NCI-H460 (cell line): ENCODE data around the gene SFSWAP. TPM values are rescaled to one million over a fixed set of nuclear protein-coding genes. Genes with fewer than 3 reads are reported as not detected.
A peak's percentile ranks its signal among the peaks of the same experiment; 100 is the strongest.
"Not testable (repeated sequence)": the region's sequence is repeated elsewhere in the genome, so short reads cannot be mapped to it uniquely, and the experiment has no call there.

Experiments used
- DNase-seq: peaks from one replicate; pipeline ENCODE4 v3.0.0-alpha.2; 2016; ENCODE audit warnings: low read depth; ENCODE audit errors: extremely low read depth
- total RNA-seq: library from RNA; depleted of rRNA; stranded (reverse); fragments of >200 nt; shearing (Covaris generic); gene quantifications from 2 replicates; pipeline ENCODE4 v1.2.3, GENCODE V29; 2014

SFSWAP gene
- total RNA-seq, 1 experiment from 2014 or later = 34.6 TPM

DNA sequence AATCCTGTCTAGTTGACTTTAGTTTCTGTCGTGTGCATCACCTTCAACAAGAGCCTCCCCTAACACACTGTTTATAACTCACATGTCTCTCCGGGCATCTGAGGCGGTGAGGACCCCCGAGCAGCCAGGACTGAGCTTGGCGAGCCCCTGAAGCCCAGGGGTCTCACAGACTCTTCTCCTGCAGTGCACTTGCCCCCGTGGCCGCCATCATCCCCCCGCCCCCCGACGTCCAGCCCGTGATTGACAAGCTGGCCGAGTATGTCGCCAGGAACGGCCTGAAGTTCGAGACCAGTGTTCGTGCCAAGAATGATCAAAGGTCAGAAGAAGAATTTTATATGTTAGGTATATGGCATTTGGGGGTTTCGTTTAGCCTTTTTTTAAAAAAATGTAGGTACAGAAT lies 43.3 kb downstream of the SFSWAP start:
- no peak for DNase-seq

DNA sequence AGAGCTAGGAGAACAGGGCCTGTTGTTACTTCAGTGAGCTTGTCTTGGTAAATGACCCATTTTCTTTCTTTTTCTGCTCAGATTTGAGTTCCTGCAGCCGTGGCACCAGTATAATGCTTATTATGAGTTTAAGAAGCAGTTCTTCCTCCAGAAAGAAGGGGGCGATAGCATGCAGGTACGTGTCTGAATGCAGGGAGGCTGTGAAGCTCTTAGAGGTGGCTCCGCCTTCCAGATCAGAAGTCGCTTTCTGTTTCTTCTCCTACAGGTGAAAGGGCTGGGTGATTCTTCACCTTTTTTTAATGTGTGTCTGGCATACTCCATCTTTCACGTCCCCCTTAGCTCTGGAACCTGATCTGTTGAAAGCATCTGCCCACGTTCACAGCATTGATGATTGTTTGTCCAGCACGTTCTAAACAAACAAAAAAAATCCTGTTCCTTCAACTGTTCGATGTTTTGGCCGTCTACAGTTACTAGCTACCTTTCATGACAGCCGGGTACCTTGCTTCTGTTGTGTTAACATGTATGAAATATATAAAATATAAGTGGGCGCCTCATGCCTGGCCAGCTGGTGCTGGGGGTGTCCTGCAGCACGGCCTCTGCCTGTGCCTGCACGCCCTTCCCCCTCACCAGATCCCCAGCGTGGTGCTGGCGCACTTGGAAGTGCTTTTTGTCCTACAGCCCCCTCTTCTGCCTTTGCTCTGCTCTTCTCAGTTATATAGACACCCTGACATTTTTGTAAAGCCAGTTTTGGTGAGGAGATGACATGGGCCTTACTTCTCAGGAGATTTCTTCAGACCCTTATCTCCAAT lies 44.6 kb downstream of the SFSWAP start:
- peak; percentile 42 for DNase-seq

DNA sequence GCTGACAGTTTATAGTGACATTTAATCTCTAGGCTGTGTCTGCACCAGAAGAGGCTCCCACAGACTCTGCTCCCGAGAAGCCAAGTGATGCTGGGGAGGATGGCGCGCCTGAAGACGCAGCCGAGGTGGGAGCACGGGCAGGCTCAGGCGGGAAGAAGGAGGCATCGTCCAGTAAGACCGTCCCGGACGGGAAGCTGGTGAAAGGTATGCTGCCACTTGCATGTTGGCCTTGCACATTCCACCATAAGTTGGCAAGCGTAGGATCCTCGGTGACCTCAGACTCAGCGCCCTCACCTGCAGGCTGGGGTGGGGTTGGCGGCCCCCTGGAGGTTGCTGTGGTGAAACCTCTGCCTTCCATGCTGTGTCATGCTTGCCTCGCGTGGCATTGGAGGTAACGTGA lies 45.6 kb downstream of the SFSWAP start:
- no peak for DNase-seq

DNA sequence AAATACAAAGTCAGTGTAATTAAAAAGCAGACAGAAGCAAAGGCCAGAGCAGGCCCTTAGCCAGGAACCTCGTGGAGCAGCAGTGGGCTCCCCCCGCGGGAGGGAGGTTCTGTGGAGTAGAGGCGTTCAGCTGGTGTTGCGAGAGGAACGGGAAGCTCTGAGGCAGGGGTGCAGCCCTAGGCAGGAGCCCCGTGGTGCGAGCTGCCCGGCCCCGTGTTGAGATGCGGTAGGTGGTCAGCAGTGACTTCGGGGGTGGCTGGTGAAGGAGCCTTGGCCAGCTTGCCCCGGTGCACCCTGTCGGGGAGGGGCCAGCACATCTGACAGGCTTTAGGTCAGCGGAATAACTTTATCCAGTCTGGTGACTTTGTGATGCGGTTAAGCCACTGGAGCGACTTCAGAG lies 46.2 kb downstream of the SFSWAP start:
- DNase-seq = no peak

DNA sequence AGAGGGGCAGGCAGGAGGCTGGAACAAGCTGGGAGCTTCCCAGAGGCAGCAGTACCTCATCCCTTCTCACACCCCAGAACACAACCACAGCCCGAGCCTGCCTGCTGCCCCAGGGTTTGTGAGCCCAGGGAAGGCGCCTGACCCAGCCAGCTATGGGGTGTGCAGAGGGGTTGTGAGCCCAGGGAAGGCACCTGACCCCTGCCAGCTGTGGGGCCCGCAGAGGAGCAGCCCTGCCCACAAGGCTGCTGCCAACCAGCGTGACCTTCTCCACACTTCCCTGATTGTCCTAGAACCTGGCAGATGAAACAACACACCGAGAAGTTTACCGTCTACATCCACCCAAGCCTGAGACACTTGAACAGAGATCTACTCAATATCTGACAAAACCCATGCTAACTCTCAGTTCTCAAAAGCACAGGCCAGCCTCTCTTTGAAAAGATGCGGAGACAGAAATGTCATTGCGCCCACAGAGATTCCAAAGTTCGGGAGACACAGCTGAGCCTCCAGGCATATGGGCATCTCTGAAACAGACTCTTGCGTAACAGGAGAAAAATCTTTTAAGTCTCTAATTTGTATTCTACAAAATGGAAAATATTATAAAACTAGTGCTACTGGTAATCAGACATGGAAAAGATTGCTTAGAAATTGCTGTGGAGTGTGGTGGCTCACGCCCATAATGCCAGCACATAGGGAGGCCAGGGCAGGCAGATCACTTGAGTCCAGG lies 47.3 kb downstream of the SFSWAP start:
- DNase-seq = no peak

DNA sequence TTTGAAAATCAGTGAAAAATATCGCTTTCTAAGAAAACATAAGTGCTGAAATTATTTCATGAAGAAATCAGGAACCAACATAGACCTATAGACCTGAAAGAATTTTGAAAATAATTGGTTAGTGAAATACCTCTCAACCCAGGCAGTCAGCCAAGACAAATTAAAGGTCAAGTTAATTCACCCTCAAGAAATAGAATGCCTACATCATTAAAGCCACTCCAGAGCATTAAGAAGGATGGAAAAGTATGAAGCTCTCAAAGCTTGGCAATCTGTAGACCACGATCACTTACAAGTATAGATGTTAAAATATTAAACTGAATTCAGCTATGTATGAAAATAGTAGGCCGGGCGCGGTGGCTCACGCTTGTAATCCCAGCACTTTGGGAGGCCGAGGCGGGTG lies 48.3 kb downstream of the SFSWAP start:
- no peak for DNase-seq

DNA sequence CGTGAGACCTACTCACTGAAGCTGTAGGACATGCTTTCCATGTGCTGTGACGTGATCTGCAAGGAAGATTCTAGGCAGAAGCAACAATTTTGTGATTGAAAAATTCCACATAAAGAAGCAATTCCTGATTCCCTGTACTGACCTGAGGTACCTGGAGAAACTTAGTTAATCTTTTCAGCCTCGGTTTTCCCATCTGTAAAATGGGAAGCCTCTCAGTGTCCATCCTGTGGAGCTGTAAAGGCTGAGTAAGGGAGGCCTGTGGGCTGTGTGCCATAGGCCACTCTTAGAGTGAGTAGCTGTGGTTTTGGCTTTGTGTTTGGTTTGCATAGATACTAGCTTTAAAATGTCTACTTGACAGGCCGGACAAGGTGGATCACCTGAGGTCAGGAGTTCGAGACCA lies 50.7 kb downstream of the SFSWAP start:
- no peak for DNase-seq

DNA sequence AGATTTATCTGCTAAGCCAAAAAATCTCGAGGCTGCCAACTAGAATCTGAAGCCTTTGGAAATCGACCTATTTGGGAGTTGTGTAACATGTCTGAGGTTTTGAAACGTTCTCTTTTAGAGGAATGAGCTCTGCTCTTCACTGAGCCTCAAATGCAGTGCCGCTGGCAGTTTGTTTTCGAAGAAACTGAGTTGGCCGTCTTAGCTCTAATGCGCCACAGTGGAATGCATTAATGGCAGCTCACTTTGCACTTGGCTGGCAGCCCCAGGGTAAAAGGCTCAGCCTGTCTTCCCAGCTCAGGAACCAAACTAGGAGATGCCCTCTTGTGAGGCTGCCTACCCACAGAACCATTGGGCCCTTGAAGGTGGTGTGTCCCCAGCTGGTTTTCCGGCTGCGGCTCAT lies 53.8 kb downstream of the SFSWAP start:
- no peak for DNase-seq

DNA sequence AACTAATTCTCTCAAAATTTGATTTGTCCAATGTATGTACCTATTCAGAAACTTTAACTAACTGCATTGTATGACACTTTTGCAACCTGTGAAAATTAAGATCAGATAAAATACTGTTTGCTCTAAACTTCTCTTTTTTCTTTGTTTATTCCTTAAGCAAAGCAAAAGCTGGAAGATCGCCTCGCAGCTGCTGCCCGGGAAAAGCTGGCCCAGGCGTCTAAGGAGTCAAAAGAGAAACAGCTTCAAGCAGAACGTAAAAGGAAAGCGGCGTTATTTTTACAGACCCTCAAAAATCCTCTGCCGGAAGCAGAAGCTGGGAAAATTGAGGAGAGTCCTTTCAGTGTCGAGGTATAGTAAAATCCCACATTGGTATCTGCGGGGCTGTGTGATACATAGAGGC lies 55.1 kb downstream of the SFSWAP start:
- DNase-seq = no peak

DNA sequence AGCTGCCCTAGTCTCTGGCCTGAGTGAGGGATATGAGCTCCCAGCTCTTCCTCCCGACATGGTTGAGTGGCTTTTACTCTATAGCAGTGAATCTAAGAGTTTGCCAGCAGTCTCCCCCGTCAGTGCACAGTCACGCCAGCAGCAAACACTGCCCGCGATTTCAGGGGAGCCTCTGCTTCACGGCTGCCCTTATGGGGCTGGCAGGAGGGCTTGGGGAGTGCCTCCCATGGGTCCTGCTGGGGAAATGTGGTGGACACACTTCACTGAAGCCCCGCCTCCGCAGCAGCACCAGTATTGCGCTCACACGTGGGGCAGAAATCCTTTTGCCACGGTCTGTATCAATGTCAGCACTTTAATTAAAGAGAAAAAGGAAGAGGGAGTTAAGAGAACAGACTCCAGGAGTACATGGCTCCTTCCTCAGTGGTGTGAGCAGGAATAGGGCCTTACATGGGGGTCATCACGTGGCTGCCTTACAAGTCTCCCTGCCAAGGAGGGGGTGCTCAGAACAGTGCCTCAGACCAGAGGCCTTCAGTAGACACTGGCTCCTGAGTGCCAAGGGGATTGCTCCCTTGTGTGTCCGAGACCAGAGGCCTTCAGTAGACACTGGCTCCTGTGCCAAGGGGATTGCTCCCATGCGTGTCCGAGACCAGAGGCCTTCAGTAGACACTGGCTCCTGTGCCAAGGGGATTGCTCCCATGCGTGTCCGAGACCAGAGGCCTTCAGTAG lies 55.7 kb downstream of the SFSWAP start:
- DNase-seq = no peak

DNA sequence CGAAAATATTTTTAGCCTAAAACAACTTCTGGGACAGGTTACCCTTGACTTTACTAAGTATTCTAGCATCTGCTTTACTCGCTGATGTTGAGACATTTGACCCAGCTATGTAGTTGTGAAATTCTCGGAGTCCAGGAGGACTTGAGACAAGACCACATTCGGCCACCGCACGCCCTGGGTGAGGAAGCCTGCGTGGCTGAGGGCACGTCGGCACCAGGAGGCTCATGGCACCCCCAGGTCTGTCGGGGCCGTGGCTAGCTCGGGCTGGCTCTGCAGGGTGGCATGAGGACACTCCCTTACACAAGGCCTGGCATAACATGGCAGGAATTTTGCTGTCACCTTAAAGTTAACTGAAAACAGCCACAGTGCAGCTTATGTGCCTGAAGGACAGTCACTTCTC lies 59.2 kb downstream of the SFSWAP start:
- no peak for DNase-seq

DNA sequence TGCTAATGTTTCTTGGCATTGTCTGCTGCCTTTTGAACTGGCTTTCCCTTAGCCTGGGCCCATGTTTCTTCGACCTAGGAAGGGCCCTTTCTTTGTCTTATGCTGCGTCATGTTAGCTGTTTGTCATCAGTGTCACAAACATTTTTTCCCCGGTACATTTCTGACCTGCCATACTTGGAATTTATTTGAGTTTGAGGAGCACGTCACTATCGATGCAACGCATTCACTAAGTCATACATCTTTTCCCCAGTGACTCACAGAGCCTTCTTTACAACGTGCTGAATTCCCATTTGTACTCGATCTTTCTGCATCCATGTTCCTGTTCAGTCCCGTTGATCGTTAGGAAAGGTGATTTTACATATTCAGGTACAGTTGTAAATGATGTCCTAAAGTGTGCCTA lies 61.1 kb downstream of the SFSWAP start:
- no peak for DNase-seq

DNA sequence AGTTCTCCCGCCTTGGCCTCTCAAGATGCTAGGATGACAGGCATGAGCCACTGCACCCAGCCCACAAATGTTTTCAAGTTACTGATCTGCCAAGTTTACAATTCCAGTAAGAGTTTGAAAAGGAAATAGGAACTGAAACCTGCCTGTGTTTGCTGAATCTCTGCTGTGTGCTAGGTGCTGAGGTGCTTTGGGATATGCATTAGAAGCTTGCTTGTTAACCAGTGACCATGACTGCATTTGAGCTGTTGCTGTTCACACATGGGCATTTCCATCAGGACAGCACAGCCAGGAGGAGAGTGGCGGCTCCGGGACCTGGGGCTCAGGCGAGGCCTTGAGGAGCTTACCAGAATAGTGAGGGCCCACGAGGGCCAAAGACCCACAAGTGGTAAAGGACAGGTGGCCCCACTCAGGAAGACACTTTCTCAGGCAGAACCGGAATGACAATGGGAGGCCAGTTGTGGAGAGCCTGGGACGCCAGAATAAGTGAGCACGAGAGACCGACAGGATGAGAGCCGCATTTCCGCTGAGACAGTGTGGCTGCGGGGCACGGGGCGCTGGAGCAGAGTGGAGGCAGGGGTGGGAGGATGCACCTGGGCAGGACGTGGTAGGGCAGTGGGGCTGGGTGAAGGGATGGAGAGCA lies 62.8 kb downstream of the SFSWAP start:
- DNase-seq = no peak

DNA sequence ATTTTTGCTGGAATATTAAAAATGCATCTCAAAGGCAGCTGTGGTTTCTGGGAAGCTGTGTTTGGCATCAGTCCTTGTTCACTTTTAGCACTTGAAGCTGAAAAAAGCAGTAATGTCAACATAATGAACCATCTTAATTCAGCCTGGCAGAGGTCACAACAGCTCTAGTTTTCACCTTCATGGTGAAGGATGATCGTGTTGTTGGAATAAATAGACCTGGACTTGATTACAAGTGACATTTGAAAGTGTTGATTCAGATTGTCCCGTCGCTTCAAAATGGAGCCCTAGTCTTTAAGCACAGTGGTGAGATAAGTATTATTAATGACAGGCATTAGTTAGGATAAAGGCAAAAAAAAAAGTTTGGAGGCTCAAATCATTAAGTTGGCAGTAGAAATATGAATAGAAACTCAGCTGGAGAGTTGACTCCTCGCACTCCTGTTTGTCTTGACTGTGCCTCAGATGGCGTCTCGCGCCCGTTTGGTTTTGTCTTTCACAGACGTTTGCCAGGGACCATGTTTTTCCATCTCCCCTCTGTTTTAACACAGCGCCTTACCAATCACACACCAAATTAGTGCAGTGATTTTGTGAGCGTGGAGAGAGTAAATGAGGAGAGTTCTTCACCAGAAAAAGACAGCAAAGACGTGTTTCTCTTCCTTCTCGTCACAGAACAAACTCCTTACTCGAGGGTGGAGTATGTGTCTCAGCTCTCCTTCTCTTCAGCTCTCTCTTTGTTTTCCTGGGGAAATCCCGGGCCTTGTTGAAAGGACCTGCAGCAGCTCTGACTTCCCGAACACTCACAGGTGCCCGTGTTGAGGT lies 63.9 kb downstream of the SFSWAP start:
- DNase-seq = no peak

DNA sequence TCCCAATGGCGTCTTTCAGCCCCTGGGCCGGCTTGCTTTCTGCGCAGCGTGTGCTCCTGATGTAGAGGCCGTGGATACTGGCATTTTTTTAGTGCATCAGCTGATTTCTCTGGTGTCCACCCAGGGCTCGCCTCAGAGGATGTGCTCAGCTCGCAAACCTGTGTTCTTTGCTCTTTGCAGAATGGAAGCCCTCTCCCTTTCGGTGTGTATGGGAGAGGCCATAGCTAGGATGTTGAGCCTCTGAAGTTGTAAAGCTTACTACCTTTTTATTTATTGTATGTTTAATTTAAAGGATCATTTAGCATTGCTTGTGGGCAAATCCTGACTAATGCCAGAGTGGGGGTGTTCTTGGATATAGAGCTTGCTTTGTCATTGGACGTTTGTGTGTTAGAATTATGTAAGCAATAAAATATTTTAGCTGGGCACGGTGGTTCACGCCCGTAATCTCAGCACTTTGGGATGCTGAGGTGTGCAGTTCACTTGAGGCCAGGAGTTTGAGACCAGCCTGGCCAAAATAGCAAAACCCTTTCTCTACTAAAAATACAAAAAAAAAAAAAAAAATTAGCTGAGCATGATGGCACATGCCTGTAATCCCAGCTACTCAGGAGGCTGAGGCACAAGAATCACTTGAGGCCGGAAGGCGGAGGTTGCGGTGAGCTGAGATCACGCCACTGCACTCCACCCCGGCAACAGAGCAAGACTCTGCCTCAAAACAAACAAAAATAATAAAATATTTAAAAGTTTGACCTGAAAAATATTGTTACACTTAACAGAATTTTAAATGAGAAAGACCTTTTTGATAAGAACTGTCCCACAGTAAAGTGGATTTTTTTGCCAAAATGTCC lies 64.7 kb downstream of the SFSWAP start:
- DNase-seq = no peak

DNA sequence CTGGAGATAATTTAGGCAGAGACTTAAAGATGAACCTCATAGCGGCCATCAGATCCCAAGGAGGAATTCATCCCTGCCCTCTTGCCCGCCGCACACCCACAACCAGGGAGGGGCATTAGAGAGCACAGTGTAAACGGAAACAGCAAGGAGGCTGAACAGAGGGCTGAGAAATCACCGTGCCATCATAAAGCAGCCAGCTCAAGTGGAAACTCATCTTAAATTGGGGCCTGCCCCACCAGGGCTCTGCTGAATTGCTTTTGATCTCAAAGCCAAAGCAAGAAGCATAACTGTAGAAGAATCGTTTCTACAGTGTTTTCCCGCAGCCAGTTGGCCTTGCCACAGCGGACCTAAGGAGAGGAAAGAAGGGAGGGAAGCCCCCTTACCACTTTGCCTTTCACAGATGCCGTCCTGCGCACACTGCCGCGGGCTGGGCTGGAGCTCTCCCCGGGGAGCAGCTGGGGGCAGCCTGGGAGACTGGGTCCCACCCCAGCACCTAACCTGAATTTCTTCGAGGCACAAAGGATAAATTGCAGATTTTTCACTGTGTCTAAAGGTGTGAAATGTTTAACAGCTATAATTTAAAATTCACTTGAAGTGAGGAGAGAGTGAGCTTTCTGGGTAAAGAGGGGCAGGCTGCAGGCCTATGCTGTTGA lies 65.5 kb downstream of the SFSWAP start:
- DNase-seq = no peak

DNA sequence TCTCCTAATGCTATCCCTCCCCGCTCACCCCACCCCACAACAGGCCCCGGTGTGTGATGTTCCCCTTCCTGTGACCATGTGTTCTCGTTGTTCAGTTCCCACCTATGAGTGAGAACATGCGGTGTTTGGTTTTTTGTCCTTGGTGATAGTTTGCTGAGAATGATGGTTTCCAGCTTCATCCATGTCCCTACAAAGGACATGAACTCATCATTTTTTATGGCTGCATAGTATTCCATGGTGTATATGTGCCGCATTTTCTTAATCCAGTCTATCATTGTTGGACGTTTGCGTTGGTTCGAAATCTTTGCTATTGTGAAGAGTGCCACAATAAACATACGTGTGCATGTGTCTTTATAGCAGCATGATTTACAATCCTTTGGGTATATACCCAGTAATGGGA lies 66.4 kb downstream of the SFSWAP start:
- not testable (repeated sequence) for DNase-seq

DNA sequence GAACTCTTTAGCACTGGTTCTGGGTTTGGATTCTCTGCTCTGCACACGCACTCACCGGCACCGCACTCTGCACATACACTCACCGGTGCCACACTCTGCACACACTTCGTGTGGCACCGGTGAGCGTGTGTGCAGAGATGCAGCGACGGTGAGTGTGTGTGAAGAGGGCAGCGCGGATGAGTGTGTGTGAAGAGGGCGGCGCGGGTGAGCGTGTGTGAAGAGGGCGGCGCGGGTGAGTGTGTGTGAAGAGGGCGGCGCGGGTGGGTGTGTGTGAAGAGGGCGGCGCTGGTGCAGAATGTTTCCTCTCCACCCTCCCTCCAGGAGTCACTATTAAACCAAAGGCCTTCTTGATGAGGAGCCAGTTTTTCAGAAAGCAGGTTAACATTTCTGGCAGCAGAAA lies 68.1 kb downstream of the SFSWAP start:
- DNase-seq = no peak

DNA sequence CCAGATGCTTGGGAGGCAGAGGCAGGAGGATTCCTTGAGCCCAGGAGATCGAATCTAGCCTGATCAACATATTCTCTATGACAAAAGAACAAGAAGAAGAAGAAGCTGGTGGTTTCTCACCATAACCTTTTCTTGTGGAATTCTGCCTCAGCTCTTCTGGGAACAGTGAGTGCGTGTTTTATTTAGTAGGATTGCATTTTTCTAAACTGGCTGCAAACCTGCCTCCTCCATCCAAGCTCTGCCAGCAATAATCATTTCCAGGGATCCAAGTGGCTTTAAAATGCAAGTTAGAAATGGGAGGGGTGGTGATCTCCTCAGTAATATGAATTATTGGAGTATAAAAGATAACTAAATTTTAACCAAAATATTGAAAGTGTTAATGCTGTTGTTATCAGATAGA lies 71.2 kb downstream of the SFSWAP start:
- no peak for DNase-seq
